Measurements from ENCODE around the gene HNF1B. TPM values are rescaled to one million over a fixed set of nuclear protein-coding genes. Genes with fewer than 3 reads are reported as not detected.

HNF1B gene
- total RNA-seq, 1 experiment from 2014 or later = not detected

DNA sequence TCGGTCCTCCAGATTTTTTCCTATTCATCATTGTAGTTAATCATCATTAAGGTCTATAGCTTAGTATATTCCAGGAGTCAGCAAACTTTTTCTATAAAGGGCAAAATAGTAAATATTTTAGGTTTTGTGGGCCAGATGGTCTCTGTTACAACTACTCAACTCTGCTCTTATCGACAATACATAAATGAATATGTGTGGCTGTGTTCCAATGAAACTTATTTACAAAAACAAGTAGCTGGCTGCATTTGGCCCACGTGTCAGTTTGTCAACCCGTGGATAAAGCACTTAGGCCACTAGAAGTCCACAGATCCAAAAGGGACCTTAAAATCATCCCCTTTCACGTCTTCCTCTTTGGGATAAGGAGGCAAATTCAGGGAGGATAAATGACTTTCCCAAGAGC lies 5.4 kb upstream of the HNF1B start:
- Mint-ChIP-seq H3K27me3 (ENCODE audit: insufficient read depth, unreplicated experiment) (peaks cover 30% of the 10 kb centered on the region), H3K27ac (ENCODE audit: low read depth, unreplicated experiment) (no peak overlapping the region), H3K9me3 (ENCODE audit: unreplicated experiment) (no peaks in the 10 kb centered on the region), H3K36me3 (ENCODE audit: insufficient read depth, unreplicated experiment) (no peaks in the 10 kb centered on the region), H3K4me3 (ENCODE audit: unreplicated experiment) (no peak overlapping the region), H3K4me1 (ENCODE audit: insufficient read depth, unreplicated experiment) (no peaks in the 10 kb centered on the region)
- CTCF ChIA-PET = interaction anchor here (1.0 to 1.5 kb wide), 3 partner anchors 13 to 51 kb away, joined by 3 to 4 read pairs (median 3); no protein-coding TSS in a partner anchor
- no peak for DNase-seq (ENCODE audit: unreplicated experiment)
- intact Hi-C loops (cut with micrococcal nuclease) = no loop called here
- POLR2A ChIA-PET = interaction anchor here (0.8 kb wide), 1 partner anchor 16 kb away, joined by 3 read pairs; no protein-coding TSS in a partner anchor
- BruUV-seq (replicated peaks) = no TSS peak
- TF ChIP-seq, protein P1, sequence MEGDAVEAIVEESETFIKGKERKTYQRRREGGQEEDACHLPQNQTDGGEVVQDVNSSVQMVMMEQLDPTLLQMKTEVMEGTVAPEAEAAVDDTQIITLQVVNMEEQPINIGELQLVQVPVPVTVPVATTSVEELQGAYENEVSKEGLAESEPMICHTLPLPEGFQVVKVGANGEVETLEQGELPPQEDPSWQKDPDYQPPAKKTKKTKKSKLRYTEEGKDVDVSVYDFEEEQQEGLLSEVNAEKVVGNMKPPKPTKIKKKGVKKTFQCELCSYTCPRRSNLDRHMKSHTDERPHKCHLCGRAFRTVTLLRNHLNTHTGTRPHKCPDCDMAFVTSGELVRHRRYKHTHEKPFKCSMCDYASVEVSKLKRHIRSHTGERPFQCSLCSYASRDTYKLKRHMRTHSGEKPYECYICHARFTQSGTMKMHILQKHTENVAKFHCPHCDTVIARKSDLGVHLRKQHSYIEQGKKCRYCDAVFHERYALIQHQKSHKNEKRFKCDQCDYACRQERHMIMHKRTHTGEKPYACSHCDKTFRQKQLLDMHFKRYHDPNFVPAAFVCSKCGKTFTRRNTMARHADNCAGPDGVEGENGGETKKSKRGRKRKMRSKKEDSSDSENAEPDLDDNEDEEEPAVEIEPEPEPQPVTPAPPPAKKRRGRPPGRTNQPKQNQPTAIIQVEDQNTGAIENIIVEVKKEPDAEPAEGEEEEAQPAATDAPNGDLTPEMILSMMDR (IDR thresholded peaks at IDR 0.05; ENCODE audit: unreplicated experiment) = no peak

DNA sequence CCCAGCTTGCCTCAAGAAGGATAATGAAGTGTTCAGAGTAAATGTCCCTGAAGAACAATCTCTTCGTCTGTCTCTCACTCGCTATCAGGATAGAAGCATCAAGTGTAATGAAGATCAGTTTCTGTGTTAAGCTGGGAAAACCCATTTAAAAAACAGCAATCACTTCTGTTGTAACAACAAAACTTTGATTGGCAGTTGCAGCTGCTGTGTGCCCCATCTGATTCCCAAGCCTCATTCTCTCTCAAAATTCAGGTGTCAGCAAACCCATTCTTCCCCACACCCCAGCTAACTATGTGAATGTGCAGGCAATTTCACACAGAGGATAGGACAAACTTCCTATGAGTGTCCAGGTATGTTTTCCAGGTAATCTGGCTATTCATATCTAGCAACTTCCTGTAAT lies 2.4 kb upstream of the HNF1B start:
- ChIA-PET POLR2A (no interaction called here), CTCF (interaction anchor here (1.5 kb wide), 1 partner anchor 23 kb away, joined by 4 read pairs; no protein-coding TSS in a partner anchor)
- TF ChIP-seq, protein P1 (IDR thresholded peaks at IDR 0.05; ENCODE audit: unreplicated experiment) = no peak
- intact Hi-C loops (cut with micrococcal nuclease) = no loop called here
- H3K4me1 Mint-ChIP-seq (ENCODE audit: insufficient read depth, unreplicated experiment) = no peaks in the 10 kb centered on the region
- H3K27me3 Mint-ChIP-seq (ENCODE audit: insufficient read depth, unreplicated experiment) = peaks cover 60% of the 10 kb centered on the region
- no peak overlapping the region for H3K27ac Mint-ChIP-seq (ENCODE audit: low read depth, unreplicated experiment)
- no peak overlapping the region for H3K4me3 Mint-ChIP-seq (ENCODE audit: unreplicated experiment)
- no peaks in the 10 kb centered on the region for H3K36me3 Mint-ChIP-seq (ENCODE audit: insufficient read depth, unreplicated experiment)
- H3K9me3 Mint-ChIP-seq (ENCODE audit: unreplicated experiment) = no peaks in the 10 kb centered on the region
- no TSS peak for BruUV-seq (replicated peaks)
- no peak for DNase-seq (ENCODE audit: unreplicated experiment)

DNA sequence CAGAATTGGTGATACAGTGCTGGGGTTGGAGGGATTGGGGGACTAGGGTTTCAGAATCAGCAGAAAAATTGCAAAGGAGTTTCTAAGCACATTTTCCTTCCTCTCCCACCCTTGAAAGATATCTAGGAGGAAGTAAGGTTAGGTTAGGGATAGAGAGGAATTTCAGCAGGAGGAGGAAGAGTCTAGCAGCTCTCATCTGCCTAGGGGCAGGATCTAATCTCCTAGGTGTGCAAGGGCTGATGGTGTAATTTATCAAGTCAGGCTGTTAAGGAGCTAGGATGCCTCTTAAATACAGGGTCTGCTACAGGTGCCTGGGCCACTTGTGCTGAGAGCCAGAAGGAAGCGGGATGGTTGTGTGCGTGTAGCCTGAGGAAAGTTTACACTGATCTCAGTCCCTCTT lies 1.8 kb upstream of the HNF1B start:
- Mint-ChIP-seq H3K9me3 (ENCODE audit: unreplicated experiment) (no peaks in the 10 kb centered on the region), H3K4me1 (ENCODE audit: insufficient read depth, unreplicated experiment) (no peaks in the 10 kb centered on the region), H3K4me3 (ENCODE audit: unreplicated experiment) (no peak overlapping the region), H3K27ac (ENCODE audit: low read depth, unreplicated experiment) (no peak overlapping the region), H3K36me3 (ENCODE audit: insufficient read depth, unreplicated experiment) (no peaks in the 10 kb centered on the region), H3K27me3 (ENCODE audit: insufficient read depth, unreplicated experiment) (peaks cover 66% of the 10 kb centered on the region)
- no TSS peak for BruUV-seq (replicated peaks)
- ChIA-PET POLR2A (no interaction called here), CTCF (no interaction called here)
- TF ChIP-seq, protein P1 (IDR thresholded peaks at IDR 0.05; ENCODE audit: unreplicated experiment) = no peak
- intact Hi-C loops (cut with micrococcal nuclease) = no loop called here
- no peak for DNase-seq (ENCODE audit: unreplicated experiment)

DNA sequence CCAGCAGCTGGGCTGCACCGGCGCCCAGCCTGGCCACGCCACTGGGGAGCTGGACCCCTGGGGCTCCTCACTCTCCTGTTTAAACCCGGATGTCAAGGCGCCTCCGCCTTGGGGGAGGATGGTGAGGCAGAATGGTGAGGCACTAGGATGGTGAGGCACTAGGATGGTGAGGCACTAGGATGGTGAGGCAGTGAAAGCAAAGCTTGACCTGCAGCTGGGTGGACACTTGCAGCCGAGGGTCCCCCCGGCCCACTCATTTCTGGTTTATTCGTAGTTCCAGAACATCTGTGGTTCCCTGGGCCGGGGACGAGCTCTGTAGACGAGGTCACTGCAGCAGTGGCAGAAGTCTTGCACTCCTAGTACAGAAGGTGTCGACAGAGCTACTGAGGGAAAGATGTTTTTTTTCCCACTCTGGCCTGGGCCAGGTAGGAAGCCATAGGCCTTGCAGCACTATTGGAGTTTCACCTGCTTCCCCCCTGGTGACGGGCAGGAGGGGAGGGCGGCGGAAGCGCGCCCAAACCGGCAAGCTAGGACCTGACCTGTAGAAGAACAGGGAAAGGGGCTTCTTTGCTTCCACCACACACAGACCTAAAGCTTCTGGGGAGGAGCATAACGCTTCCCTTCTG lies 1.1 kb upstream of the HNF1B start:
- no peaks in the 10 kb centered on the region for H3K9me3 Mint-ChIP-seq (ENCODE audit: unreplicated experiment)
- BruUV-seq (replicated peaks) = no TSS peak
- H3K4me1 Mint-ChIP-seq (ENCODE audit: insufficient read depth, unreplicated experiment) = no peaks in the 10 kb centered on the region
- no peak overlapping the region for H3K27ac Mint-ChIP-seq (ENCODE audit: low read depth, unreplicated experiment)
- DNase-seq (ENCODE audit: unreplicated experiment) = no peak
- intact Hi-C loops (cut with micrococcal nuclease) = no loop called here
- no peak overlapping the region for H3K4me3 Mint-ChIP-seq (ENCODE audit: unreplicated experiment)
- H3K27me3 Mint-ChIP-seq (ENCODE audit: insufficient read depth, unreplicated experiment) = peaks cover 73% of the 10 kb centered on the region
- ChIA-PET POLR2A (no interaction called here), CTCF (interaction anchor here (0.6 kb wide), 1 partner anchor 12 kb away, joined by 3 read pairs; no protein-coding TSS in a partner anchor)
- TF ChIP-seq, protein P1 (IDR thresholded peaks at IDR 0.05; ENCODE audit: unreplicated experiment) = no peak
- no peaks in the 10 kb centered on the region for H3K36me3 Mint-ChIP-seq (ENCODE audit: insufficient read depth, unreplicated experiment)

Data from MCF 10A (cell line).